Measurements from ENCODE around the gene KIF19.

DNA sequence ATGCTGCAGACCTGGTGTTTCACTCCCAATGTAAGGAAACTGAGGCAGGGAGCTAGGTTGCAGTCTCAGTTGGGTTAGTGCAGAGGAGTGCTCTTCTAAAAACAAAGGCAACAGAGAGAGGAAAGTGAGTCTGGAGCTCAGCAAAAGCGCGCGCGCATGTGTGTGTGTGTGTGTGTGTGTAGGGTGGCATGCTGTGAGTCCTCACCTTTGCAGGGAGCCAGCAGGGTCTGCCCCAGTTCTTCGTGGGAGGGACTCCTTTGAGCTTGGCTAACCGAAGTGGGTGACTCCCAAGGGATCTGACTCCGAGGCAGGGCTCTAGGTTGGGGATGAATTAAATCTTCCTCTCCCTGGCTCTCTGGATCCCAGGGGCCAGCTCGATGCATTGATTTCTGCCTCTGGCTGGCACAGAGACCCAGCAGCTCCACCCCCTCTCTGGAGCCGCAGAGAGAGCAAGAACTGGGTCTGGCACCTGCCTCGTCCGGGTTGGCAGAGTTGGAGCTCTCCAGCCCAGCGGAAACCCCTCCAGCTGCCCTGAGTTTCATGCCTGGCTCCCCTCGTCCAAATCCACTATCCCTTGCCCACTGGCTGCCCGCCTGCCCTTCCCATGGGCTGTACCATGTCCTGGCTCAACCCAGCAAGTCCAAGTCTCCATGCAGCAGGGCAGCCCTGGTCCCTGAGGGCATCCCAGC is 36.9 kb downstream of the KIF19 start:
- TF ChIP-seq, protein P1, sequence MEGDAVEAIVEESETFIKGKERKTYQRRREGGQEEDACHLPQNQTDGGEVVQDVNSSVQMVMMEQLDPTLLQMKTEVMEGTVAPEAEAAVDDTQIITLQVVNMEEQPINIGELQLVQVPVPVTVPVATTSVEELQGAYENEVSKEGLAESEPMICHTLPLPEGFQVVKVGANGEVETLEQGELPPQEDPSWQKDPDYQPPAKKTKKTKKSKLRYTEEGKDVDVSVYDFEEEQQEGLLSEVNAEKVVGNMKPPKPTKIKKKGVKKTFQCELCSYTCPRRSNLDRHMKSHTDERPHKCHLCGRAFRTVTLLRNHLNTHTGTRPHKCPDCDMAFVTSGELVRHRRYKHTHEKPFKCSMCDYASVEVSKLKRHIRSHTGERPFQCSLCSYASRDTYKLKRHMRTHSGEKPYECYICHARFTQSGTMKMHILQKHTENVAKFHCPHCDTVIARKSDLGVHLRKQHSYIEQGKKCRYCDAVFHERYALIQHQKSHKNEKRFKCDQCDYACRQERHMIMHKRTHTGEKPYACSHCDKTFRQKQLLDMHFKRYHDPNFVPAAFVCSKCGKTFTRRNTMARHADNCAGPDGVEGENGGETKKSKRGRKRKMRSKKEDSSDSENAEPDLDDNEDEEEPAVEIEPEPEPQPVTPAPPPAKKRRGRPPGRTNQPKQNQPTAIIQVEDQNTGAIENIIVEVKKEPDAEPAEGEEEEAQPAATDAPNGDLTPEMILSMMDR (IDR thresholded peaks at IDR 0.05), result no peak
- TF ChIP-seq POLR2AphosphoS5 (IDR thresholded peaks at IDR 0.05) (no peak), POLR2A (IDR thresholded peaks at IDR 0.05) (no peak)

All from stomach (tissue), 4 donors.